GM12872 (cell line): Measurements from ENCODE around the gene CPHXL2.

Experiments used
- CTCF ChIP-seq: IDR thresholded peaks from 3 replicates; pipeline ENCODE4 v1.5.1; 2011; ENCODE audit warnings: low read depth, mild to moderate bottlenecking, low read length, moderate library complexity; ENCODE audit not compliant: insufficient read depth

The CPHXL2 gene

GRCh38 chr16:75660726-75661302, 16.0 kb downstream of the CPHXL2 start:
- TF ChIP-seq CTCF, result no peak

GRCh38 chr16:75660321-75660720, 16.5 kb downstream of the CPHXL2 start:
- TF ChIP-seq CTCF, result no peak

DNA sequence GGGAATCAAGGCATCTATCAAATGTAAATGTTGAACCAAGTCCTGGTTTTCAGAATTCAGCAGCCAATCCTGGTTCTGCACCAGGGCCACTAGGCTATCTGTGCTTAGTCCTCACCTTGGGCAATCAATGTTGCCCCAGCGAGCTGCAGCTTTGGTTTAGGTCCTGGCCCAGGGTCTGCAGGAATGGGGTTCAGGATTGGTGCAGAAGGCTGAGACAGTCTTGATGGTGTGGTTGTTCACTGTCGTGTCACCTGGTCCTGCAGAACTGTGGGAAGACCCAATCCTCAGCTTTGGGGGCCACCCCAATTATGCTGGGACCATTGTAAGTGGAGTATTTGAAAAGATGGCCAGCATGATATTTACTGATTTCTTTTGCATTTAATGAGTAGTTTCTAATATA, 18.6 kb downstream of the CPHXL2 start:
- TF ChIP-seq CTCF, result no peak

- no peak for TF ChIP-seq CTCF
Measured at GRCh38 chr16:75653922-75654321, 22.9 kb downstream of the CPHXL2 start.

DNA sequence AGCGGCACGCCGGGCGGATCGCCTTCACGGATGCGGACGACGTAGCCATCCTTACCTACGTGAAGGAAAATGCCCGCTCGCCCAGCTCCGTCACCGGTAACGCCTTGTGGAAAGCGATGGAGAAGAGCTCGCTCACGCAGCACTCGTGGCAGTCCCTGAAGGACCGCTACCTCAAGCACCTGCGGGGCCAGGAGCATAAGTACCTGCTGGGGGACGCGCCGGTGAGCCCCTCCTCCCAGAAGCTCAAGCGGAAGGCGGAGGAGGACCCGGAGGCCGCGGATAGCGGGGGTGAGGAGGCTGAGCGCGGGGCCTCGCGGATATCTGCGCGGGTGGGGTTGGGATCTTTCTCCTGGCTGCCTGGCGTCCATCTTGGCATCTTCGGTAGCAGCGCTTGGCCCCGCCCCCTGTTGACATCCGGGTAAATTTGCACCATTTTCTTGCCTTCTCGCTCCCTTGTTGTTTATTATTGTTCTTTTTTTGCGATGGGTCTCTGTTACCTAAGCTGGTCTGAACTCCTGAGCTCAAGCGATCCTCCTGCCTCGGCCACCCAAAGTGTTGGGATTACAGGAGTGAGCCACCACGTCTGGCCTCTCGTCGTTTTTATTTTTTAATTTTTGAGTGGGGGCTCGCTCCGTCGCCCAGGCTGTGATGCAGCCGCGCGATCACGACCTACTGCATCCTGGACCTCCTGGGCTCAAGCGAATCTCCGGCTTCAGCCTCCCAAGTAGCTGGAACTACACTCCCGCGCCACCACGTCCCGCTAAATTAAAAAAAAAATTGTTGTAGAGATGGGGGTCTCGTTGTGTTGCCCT, 28.3 kb downstream of the CPHXL2 start:
- TF ChIP-seq CTCF, result no peak

DNA sequence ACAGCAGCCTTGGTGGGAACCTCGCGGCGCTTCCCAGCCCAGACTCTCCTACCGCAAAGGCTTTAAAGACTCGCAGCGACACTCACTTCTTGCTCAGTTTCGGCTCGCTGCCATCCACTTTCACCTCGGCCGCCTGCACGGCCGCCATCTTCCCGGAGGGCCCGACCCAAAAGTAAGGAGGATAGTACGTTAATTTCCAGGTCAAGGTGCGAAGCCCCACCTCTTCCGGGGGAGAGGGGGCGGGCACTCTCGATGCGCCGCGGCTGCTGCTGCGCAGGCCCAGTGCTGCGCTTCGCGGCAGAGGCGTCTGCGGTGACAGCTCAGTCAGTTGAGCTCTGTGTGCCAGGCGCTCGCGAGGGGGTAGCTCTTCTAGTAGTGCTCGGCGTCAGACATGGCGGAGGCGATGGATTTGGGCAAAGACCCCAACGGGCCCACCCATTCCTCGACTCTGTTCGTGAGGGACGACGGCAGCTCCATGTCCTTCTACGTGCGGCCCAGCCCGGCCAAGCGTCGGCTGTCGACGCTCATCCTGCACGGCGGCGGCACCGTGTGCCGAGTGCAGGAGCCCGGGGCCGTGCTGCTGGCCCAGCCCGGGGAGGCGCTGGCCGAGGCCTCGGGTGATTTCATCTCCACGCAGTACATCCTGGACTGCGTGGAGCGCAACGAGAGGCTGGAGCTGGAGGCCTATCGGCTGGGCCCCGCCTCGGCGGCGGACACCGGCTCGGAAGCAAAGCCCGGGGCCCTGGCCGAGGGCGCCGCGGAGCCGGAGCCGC, 29.1 kb downstream of the CPHXL2 start, which contains the start of the genes KARS1 and TERF2IP:
Gene KARS1 (minus strand): TSS at position 174 of the 773 bp plus-strand sequence. CDS start 26 bp downstream, at position 148.
Gene TERF2IP (plus strand): TSS at position 282 of the 773 bp plus-strand sequence. CDS start 110 bp downstream, at position 392.
- no peak for TF ChIP-seq CTCF

- TF ChIP-seq CTCF, result no peak
Measured at GRCh38 chr16:75647112-75647491, 29.7 kb downstream of the CPHXL2 start.
